HepG2 (cell line): Measurements from ENCODE around the gene TRERF1. TPM values are rescaled to one million over a fixed set of nuclear protein-coding genes. Genes with fewer than 3 reads are reported as not detected.
A peak's percentile ranks its signal among the peaks of the same experiment; 100 is the strongest.

Experiments
- ATAC-seq: fragments of 200-7000 bp; cut with Tn5 transposase; 3 replicates; pipeline ENCODE4 v1.9.1; 2020; ENCODE audit warnings: mild to moderate bottlenecking, moderate library complexity
- BruUV-seq: library from RNA; stranded (reverse); fragments of 400-500 nt; replicated peaks from 2 replicates; lab custom pipeline; 2021; lab: Mats Ljungman, UMichigan
- CTCF ChIA-PET: fragments of 300-600 bp; formaldehyde crosslinking; extraction: SDS; loops from one replicate; lab custom pipeline; 2021; ENCODE audit warnings: low total read pairs, inconsistent platforms, low intra/inter-chr PET ratio; lab: Yijun Ruan, JAX
- POLR2A ChIA-PET: fragments of 350-600 bp; sonication (Branson Sonifier 250); formaldehyde crosslinking; loops from one replicate; lab custom pipeline; 2020; ENCODE audit warnings: antibody characterized with exemption, inconsistent platforms; lab: Yijun Ruan, JAX
- DNase-seq: peaks from one replicate; pipeline ENCODE4 v3.0.0-alpha.2; 2015; ENCODE audit warnings: low spot score
- FAIRE-seq: peaks from 3 replicates; lab custom pipeline; 2011; peaks lifted over from hg19 to GRCh38; lab: Jason Lieb, UNC
- H2AFZ ChIP-seq: one replicate; pipeline ENCODE4 v1.6.1; 2011; ENCODE audit warnings: low read length, inconsistent platforms
- H3K27ac ChIP-seq: fragments of 300-600 bp; 3 replicates; pipeline ENCODE4 v1.8.0; 2011; ENCODE audit warnings: mixed run types, mild to moderate bottlenecking, mixed read lengths, low read length, inconsistent platforms; ENCODE audit not compliant: insufficient read depth; ENCODE audit errors: extremely low read length
- H3K27me3 ChIP-seq, 2 experiments: fragments of 200-600 bp in 1 of 2; 2 replicates in 1 of 2; 3 replicates in 1 of 2; pipeline versions ENCODE4 v1.6.0 to v1.8.0; 2011; ENCODE audit warnings: low read length in 2 of 2, mild to moderate bottlenecking in 2 of 2, moderate library complexity in 2 of 2, inconsistent platforms in 1 of 2; ENCODE audit not compliant: insufficient read depth in 2 of 2, control insufficient read depth in 1 of 2
- H3K36me3 ChIP-seq, 2 experiments: fragments of 200-600 bp in 1 of 2; replicated peaks in 1 of 2; 2 replicates in 1 of 2; 3 replicates in 1 of 2; pipeline versions ENCODE4 v1.5.1 to v1.8.0; 2011; ENCODE audit warnings: low read length in 2 of 2, inconsistent platforms in 1 of 2; ENCODE audit not compliant: insufficient read depth in 2 of 2, control insufficient read depth in 1 of 2
- H3K4me1 ChIP-seq: 2 replicates; pipeline ENCODE4 v1.5.1; 2012; ENCODE audit warnings: low read length, inconsistent platforms; ENCODE audit not compliant: insufficient read depth
- H3K4me2 ChIP-seq: 2 replicates; pipeline ENCODE4 v1.6.0; 2011; ENCODE audit warnings: low read depth, low read length, inconsistent platforms
- H3K4me3 ChIP-seq, 3 experiments: fragments of 200-600 bp in 1 of 3; sonication (generic), shearing (Covaris generic) in 1 of 3; replicated peaks in 1 of 3; 2 replicates each; pipeline ENCODE4 v1.5.1; 2011 to 2016; ENCODE audit warnings: low read length in 3 of 3, inconsistent platforms in 2 of 3, low read depth in 2 of 3, mild to moderate bottlenecking in 2 of 3, control low read depth in 1 of 3, mixed read lengths in 1 of 3; ENCODE audit not compliant: insufficient read depth in 1 of 3
- H3K79me2 ChIP-seq: one replicate; pipeline ENCODE4 v1.6.1; 2011; ENCODE audit warnings: low read length, inconsistent platforms; ENCODE audit not compliant: insufficient read depth
- H3K9ac ChIP-seq: 2 replicates; pipeline ENCODE4 v1.6.0; 2011; ENCODE audit warnings: mild to moderate bottlenecking, low read depth, low read length, inconsistent platforms; ENCODE audit not compliant: insufficient read depth
- H3K9me3 ChIP-seq: 2 replicates; pipeline ENCODE4 v1.5.1; 2012; ENCODE audit warnings: mild to moderate bottlenecking, low read length
- H4K20me1 ChIP-seq: 2 replicates; pipeline ENCODE4 v1.6.0; 2011; ENCODE audit warnings: inconsistent platforms, mild to moderate bottlenecking, low read length, moderate library complexity; ENCODE audit not compliant: insufficient read depth
- GABPA ChIP-seq, 2 experiments: IDR thresholded peaks; 2 replicates each; pipeline ENCODE4 v1.6.1; 2011 to 2016; ENCODE audit warnings: low read depth in 2 of 2, low read length in 1 of 2, missing biosample characterization in 1 of 2, missing genetic modification characterization in 1 of 2
- HOXA5 ChIP-seq: sonication (generic); formaldehyde crosslinking; IDR thresholded peaks from 2 replicates; pipeline ENCODE4 v1.4.0; 2020; ENCODE audit warnings: missing genetic modification reagents
- SMARCE1 ChIP-seq: fragments of 450-650 bp; IDR thresholded peaks from 2 replicates; pipeline ENCODE4 v1.6.1; 2017; ENCODE audit warnings: borderline replicate concordance
- ZBTB34 ChIP-seq: sonication (generic); formaldehyde crosslinking; IDR thresholded peaks from 2 replicates; pipeline ENCODE4 v1.8.0; 2022; ENCODE audit warnings: mild to moderate bottlenecking, missing genetic modification reagents
- ZNF263 ChIP-seq: sonication (generic); formaldehyde crosslinking; IDR thresholded peaks from 2 replicates; pipeline ENCODE4 v1.4.0; 2020; ENCODE audit warnings: missing genetic modification reagents
- WGBS: methylation state at CpG from one replicate; pipeline ENCODE4 v1.1.6; 2017; ENCODE audit warnings: low lambda C conversion rate; 5-methylcytosine and 5-hydroxymethylcytosine counted together
- in situ Hi-C: cut with HindIII; loops from 2 replicates; pipeline ENCODE4 v1.10.0; 2017; ENCODE audit warnings: low pct_unique_long_range_greater_than_20kb; ENCODE audit not compliant: extremely low pct_ligation_motif_present
- intact Hi-C: fragments of 100-400 bp; cut with micrococcal nuclease; formaldehyde crosslinking; loops from one replicate; pipeline ENCODE4 v1.10.0; 2022; ENCODE audit not compliant: unreplicated experiment
- polyA plus RNA-seq, 8 experiments: library from polyadenylated mRNA; depleted of rRNA in 3 of 8; stranded (reverse) in 7 of 8; unstranded in 1 of 8; fragments of >200 nt; fragmentation: Illumina TruSeq in 4 of 8; extraction: Trizol in 4 of 8; gene quantifications; 2 replicates each; pipeline versions ENCODE4 v1.2.1 to v1.2.3, GENCODE V29; 2011 to 2016; ENCODE audit warnings: low read depth in 4 of 8, missing spikeins in 1 of 8, mixed read lengths in 1 of 8; ENCODE audit not compliant: insufficient read depth in 1 of 8
- total RNA-seq, 5 experiments: library from RNA; depleted of rRNA; stranded (reverse); fragments of >200 nt; fragmentation: Illumina TruSeq; extraction: Trizol; gene quantifications; 2 replicates each; pipeline ENCODE4 v1.2.3, GENCODE V29; 2016; ENCODE audit warnings: low read depth in 1 of 5
- TF ChIP-seq, protein P1 (sequence below): sonication (generic); formaldehyde crosslinking; IDR thresholded peaks from 2 replicates; pipeline ENCODE4 v1.5.1; 2020; ENCODE audit warnings: missing genetic modification reagents, mild to moderate bottlenecking, borderline replicate concordance

TRERF1 gene
- total and polyA plus RNA-seq, 2 of the 13 experiments (the other 11 are each of a cell fraction or from before 2014, with no cell fraction given), result 0.02 TPM; not detected in 1

DNA sequence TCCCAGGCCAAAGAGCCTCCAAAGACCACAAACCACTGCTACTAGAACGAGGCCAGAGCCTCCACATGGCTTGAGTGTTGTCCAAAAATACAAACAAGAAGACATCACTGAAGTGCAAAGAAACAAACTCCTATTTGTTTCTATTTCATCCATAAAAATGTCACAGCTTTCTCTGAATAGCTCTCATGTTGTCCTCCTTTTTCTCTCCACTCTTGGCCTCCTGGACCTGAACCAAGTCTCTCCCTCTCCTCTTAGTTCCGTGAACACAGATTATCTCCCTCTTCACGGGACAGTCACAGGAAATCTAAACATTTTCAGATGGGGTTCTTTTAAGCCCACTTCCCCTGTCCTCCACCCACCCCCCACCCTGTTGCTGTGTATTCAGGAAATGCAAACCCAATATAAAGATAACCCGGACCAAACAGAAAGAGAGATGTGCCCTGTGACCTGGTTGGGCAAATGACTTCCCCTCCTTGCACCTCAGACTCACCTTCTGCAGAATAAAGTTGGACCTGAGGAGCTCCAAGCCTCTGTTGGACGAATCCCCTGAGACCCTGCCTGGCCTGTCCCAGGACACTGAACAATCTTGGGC, 158.2 kb downstream of the TRERF1 start (continued):
- TF ChIP-seq, protein P1, sequence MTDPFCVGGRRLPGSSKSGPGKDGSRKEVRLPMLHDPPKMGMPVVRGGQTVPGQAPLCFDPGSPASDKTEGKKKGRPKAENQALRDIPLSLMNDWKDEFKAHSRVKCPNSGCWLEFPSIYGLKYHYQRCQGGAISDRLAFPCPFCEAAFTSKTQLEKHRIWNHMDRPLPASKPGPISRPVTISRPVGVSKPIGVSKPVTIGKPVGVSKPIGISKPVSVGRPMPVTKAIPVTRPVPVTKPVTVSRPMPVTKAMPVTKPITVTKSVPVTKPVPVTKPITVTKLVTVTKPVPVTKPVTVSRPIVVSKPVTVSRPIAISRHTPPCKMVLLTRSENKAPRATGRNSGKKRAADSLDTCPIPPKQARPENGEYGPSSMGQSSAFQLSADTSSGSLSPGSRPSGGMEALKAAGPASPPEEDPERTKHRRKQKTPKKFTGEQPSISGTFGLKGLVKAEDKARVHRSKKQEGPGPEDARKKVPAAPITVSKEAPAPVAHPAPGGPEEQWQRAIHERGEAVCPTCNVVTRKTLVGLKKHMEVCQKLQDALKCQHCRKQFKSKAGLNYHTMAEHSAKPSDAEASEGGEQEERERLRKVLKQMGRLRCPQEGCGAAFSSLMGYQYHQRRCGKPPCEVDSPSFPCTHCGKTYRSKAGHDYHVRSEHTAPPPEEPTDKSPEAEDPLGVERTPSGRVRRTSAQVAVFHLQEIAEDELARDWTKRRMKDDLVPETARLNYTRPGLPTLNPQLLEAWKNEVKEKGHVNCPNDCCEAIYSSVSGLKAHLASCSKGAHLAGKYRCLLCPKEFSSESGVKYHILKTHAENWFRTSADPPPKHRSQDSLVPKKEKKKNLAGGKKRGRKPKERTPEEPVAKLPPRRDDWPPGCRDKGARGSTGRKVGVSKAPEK (CRISPR knock-in tag), result no peak
- TF ChIP-seq ZBTB34 (CRISPR knock-in tag) (no peak), SMARCE1 (no peak)

GRCh38 chr6:42292004-42292740, 159.6 kb downstream of the TRERF1 start:
- H3K9ac ChIP-seq, result no peak overlapping the region
- 23% methylated on average over 9 of the region's 9 CpGs for WGBS
- H3K4me1 ChIP-seq, result peaks cover 9% of the 10 kb centered on the region; the same call in 1 of the 2 replicates
- ATAC-seq, result no peak
- intact Hi-C loops, result no loop called here
- H3K27ac ChIP-seq, result no peak overlapping the region
- no peaks in the 10 kb centered on the region for H3K79me2 ChIP-seq
- no peak for DNase-seq
- no TSS peak for BruUV-seq
- no peak overlapping the region for H3K4me2 ChIP-seq
- CTCF ChIA-PET, result no interaction called here
- peak; percentile 68; the same call in 1 of the 2 replicates for TF ChIP-seq ZNF263
- TF ChIP-seq HOXA5 (CRISPR knock-in tag), result no peak
- no peak for TF ChIP-seq GABPA (IDR thresholded peaks at IDR 0.05; ENCODE audit: low read depth, low read length)
- TF ChIP-seq GABPA (CRISPR knock-in tag; IDR thresholded peaks at IDR 0.05; ENCODE audit: low read depth), result 0 out of 2 replicates have a peak, but pooled peaks have one; percentile 18
- no peak for FAIRE-seq
- no peak overlapping the region for H3K4me3 ChIP-seq
- in situ Hi-C loops, result no loop called here
- H3K9me3 ChIP-seq, result no peaks in the 10 kb centered on the region
- POLR2A ChIA-PET, result no interaction called here
- H2AFZ ChIP-seq, result no peak overlapping the region
- peaks cover 2 to 38% of the 10 kb centered on the region in 2 experiments; a peak in 3 of 5 replicates for H3K27me3 ChIP-seq
- no peaks in the 10 kb centered on the region for H4K20me1 ChIP-seq
- no peaks in the 10 kb centered on the region for H3K36me3 ChIP-seq
